ENCODE results near the gene HPSE2.
"Not testable (repeated sequence)": the region's sequence is repeated elsewhere in the genome, so short reads cannot be mapped to it uniquely, and the experiment has no call there.

The HPSE2 gene

DNA sequence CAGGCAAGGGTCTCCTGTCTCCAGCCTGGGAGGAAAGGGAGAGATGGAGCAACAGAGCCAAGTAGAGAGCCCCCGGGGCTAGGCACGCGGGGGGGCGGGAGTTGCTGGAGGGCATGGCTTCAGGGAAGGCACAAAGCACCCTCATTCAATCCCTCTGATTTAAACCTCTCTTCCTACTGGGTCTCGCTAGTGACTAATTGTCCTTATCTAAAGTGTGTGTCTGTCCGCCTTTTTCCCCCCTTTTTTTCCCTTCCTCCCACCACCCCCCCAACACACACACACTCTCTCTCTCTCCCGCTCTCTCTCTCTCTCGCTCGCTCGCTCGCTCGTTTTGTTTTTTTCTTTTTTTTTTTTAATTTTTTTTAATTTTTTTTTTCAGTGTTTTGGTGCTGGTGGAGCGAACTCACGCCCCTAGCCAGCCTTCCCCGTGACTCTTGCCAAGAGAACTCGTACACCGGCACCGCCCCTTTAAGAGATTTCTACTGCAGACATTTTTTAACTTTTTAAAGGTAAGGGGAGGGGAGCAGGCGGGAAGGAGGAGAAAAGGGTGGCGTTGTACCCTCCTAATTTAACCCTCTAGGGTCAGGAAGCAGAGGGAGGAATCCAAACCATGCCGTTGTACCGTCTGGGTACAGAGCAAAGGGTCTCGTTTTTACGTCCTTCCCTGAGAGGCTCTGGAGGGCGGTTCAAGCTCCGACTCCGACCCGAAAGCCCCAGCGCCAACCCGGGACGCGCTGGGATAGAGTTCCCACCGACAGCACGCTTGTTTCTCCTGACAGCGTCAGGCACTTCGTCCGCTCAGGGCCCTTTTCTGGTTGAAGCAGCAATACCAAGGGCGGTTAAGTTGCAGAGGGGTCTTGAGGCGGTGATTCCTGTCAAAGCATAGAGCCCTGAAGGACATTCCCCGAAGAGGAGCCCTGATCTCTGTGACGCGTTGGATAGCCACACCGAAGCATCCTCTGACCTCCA, at the start of gene HPSE2:
Gene HPSE2, minus strand, starts transcription at position 195 of the 969 bp plus-strand sequence.
- no peak for DNase-seq (ENCODE audit: low read depth)

DNA sequence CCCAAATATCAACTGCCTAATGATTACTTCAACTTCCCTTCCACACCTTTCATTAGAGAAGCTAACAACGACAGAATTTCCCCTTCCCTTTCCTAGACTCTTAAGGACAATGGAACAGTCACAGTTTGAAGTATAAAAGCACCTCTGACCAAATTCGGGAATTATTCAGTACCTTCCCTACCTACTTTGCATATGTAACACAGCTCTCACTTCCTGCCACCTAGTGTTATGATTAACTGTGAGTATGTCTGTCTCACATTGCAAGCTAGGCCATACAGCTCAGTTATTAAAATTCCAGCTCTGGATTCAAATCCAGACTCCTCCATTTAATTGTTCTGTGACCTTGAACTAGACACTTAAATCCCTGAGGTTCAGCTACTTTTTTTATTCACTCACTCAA, 44.8 kb upstream of the HPSE2 start:
- peak; percentile 21 for DNase-seq (ENCODE audit: low read depth)

DNA sequence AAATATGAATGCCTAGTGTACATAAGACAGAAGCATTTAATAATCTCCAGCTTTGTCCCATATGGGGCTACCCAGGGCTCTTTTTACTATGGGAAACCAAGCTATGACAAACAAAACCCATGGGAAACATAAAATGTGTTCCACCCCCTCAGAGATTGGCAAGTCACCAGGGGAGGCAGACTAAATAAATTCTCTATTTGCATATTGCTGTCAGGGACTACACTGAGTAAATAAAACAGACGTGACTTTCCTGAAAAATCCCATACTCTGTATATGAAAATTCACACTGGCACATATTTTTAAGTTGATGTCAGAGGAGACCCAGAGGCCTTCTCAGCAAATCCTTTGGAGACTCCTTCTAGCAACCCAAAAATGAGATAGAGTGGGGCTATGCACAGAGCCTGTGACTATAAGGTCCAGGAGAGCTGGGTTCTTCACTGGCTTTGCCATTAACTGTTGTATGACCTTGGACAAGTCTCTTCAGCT, 44.0 kb upstream of the HPSE2 start:
- peak; percentile 63 for DNase-seq (ENCODE audit: low read depth)

DNA sequence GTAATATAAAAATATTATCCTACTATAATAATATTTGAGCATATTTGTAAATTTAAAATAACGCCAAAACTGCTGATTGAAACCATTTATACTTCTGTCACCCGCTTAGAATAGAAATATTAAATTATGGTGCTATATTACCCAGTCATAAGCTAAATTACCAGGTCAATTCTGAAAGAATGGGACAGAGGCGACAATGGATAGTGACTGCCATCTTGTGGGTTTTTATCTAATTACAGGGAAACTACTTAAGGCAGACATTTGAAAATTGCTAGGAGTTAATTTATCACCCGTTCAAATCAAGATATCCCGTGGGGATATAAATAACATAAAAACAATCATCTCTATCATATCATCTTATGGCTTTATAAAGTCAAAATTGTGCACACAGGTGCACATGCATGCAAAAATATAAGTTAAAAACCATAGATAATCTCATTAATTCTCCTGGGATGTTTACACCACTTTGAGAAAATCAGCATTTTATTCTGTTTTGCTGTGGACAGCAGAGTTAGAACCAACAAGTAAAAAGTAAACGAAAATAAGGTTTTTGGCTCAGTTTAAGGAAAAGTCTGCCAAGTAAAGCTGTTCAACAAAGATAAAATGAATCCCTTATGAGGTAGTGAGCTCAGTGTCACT, 41.3 kb upstream of the HPSE2 start:
- DNase-seq (ENCODE audit: low read depth): peak; percentile 42

DNA sequence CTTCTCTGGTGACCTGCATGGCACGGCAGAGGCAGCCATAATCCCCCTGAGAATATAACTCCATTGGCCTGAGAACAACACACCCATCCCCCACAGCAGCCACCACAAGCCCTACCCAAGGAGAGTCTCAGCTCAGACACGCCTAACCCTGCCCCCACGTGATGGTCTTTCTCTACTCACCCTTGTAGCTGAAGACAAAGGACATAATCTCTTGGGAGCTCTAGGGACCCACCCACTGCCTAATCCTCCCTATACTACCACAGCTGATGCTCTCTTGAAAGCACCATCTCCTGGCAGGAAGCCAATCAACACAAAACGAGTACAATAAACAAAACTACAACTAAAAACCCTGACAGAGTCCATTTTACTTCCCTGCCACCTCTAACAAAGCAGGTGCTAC, 30.7 kb upstream of the HPSE2 start:
- no peak for DNase-seq (ENCODE audit: low read depth)

DNA sequence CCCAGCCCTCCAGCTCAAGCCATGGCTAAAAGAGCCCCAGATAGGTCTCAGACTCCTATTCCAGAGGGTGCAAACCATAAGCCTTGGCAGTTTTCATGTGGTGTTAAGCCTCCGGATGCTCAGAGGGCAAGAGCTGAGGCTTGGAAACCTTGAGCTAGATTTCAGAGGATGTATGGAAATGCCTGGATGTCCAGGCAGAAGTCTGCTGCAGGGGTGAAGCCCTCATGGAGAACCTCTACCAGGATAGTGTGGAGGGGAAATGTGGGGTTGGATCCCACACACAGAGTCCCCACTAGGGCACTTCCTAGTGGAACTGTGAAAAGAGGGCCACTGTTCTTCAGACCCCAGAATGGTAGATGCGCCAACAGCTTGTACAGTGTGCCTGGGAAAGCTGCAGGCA, 13.2 kb upstream of the HPSE2 start:
- no peak for DNase-seq (ENCODE audit: low read depth)

DNA sequence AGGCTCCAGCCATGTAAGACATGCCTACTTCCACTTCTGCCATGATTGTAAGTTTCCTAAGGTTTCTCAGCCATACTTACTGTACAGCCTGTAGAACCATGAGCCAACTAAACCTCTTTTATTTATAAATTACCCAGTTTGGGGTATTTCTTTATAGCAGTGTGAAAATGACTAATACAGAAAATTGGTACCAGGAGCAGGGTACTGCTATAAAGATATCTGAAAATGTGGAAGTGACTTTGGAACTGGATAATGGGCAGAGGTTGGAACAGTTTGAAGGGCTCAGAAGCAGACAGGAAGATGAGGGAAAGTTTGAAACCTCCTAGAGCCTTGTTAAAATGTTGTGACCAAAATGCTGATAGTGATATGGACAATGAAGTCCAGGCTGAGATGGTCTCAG, 12.2 kb upstream of the HPSE2 start:
- not testable (repeated sequence) for DNase-seq (ENCODE audit: low read depth)

DNA sequence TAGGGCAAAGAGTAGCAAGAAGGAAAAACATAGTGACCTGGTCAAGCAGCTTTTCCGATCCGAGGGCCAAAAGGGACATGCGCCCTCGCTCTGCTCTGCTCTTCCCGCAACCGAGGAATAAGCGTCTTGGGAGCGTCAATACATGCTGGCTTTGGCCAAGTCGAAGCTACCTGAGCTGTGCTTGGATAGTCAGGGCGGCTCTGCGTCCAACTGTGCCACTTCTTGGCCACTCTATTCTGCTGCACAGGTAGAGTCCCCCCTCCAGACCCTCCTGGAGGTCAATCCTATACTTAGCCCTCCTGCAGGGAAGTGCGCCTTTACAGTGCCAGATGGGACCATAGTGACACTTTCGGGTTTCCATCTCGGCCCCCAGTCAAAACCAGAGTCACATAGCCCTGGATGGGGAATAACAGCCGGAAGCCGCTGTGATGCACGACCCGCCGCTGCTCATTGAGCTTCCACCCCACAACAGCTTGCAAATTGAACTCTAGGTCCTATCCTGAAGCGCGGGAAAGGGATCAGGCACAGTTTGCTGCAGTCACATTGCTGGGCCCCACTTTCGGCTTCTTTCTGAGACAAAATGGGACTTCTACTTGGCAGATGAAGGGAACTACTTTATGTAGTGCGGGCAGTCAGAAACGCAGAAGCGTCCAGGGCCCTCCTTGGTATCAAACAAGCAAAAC, 1.1 kb upstream of the HPSE2 start:
- DNase-seq (ENCODE audit: low read depth): no peak

DNA sequence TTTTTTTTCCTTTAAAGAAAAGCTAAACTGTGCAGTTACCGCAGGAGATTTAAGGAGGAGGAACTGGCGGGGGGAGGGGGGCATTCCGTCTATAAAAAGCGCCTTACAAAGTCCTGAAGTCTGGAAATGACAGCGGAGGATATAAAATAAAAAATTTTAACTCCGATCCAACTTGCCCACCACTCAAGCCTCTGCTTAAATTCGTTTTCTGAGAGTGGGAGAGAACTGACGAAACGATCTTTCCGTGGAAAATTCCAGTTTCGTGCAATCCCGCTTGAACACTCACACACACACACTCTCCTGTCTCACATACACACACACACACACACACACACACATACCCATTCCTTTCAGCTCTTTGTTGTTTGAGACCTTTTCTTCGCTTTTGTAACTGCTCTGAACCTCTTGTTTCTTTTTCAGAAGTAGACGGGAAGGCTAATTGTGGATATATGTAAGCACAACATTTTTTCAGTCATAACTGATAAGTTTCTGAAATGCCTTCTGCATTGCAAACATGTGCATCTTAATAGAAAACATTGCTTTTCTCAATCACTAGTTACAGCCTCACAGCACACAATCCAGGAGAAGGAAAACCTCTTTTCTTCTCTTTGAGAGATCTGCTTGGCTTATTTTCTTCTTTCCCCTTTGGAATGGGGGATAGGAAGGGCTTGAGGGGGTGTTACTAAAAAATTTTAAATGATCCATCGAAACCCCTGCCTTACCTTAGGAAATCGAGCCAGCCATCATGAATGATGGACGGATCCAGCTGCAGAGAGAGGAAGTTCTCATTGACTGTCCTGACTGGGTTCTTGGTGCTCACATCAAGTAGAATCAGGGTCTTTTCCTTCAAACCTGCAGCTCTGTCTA, 628 bp downstream of the HPSE2 start:
- DNase-seq (ENCODE audit: low read depth): no peak

DNA sequence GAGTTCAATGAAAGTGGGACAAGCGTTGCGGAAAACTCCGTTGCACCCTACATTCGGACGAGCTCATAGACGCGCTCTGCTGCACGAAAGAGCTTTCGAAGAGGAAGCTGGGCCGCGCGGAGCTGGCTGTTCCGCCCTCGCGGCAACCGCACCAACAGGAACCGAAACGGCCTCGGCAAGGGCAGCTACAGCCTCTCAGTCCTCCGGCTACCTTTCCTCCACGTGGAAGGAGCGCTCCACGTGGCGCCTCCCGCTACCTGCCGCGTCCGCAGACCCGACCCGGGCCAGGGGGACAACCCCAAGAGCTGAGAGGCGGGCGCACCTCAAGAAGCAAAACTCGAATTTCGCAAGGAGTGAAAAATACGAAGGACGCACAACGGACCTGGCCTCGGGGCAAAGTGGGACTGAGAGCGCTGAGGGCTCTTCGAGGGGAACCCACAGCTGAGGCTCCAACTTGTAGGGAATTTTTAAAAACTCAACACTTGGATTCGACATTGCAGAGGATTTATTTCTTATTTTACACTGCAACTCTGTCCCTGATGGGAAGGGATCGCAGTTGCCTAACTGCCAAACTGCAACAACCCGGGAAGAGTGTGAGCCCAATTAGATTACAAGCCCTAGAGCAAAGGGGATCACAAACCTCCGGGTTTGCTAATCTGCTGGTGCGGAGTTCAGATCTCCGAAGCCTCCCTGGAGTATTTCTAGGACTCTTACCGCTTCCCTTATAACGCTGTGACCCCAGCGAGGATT, 1.4 kb downstream of the HPSE2 start:
- peak; percentile 56 for DNase-seq (ENCODE audit: low read depth)

DNA sequence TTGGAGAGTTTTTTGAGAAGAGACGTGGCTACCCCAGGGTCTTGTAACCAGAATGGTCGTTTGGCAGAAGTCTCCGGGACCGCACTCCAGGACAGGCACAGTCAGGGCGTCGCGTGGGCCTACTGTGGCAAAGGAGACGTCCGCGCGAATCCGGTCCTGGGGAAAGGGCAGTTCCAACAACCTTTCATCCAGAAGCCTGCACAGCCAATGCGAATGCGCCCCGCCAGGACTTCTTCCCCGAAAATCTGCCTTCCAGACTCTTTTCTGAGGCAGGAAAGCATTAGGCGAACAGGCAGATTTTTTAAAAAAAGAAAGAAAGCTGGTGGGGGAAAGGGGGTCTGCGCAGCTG, 2.0 kb downstream of the HPSE2 start:
- DNase-seq (ENCODE audit: low read depth): no peak

DNA sequence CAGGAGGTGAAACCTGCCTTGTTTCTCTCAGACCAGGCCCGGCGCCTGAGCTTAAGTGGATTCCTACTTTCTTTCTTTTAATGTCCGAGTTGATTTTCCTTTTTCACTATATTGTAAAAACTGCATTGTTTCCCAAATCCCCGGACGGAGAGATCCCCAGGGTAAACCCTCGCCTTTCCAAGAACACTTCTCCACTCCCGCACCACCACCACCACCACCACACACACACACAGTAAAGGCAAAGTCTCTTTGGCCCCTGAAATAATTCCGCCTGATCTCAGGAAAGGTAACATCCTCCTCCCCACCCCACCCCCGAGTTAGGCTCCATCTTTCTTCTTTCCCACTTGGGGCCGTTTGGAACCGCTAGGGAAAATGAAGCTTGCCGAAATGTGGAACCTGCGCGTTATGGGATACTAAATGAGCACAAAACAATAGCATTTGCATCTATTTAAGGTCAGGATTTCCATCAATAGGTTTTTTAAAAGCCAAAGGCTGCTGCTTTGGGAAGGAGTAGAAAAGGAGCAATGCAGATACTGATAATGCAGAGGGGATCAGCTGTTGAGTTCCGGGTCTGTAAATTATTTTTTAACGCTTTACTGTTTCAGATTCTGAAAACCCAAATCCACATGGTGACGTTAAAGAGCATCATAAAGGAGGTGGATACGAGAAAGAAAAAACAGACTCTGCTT, 2.5 kb downstream of the HPSE2 start:
- no peak for DNase-seq (ENCODE audit: low read depth)

DNA sequence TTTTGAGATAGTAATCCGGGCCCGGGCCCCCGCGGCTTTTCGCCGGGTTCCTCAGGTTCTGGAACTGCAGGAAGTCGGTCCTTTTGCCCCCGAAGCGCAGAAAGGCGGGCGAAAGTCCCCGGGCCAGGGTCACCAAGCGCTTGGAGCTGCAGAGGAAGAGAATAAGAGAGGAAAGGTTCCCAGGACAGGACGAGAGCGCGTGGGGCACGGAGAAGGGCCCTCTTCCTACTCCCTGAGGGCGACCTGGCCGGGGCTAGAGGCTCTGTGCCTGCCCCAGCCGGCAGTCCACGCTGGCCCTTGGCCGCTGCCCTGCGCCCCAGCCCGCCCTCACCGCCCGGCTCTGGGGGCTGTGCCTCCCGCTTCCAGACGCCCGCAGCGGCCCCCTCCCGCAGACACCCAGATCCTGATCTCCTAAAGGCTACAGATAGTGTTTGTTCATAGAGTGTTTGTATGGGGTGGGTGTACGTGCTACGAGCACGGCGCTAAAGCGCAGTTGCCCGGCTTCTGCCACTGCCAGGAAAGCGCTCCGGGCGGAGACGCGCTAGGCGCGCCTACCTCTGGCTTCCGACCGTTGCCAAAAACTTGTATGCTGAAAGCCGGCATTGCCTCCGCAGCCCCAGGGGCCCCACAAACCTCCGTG, 3.2 kb downstream of the HPSE2 start:
- DNase-seq (ENCODE audit: low read depth): no peak

DNA sequence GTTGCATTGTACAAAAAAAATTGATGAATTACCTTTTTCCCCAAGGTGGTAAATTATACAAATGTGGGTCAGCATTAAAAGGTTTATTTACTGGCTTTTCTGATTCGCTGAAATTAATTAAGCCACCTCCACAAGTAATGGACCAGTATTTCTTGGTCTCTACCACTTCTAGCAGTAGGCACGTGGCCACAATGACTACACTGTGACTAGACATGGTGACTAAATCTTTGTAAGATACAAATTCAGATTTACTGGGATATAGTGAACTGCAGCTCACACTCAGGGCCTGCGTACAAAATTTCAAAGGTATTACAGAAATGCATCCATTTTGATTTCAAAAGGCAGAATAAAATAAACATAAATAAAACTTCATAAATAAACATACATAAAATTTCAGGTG, 10.9 kb downstream of the HPSE2 start:
- DNase-seq (ENCODE audit: low read depth): peak; percentile 34

DNA sequence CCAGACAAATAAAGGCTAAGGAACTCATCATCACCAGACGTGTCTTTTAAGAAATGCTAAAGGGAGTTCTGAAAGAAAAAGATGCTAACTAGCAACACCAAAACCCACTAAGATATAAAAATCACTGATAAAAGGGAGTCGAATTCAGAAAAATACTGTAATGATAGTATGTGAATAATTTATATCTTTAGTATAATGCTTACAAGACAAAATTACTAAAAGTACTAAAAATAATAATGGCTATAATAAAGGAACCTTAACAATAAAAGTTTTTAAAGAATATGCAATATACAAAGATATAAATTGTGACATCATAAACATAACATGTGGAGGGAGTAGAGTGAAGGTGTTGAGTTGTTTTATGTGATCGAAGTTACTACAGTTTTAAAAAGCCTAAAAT, 28.3 kb downstream of the HPSE2 start:
- no peak for DNase-seq (ENCODE audit: low read depth)

DNA sequence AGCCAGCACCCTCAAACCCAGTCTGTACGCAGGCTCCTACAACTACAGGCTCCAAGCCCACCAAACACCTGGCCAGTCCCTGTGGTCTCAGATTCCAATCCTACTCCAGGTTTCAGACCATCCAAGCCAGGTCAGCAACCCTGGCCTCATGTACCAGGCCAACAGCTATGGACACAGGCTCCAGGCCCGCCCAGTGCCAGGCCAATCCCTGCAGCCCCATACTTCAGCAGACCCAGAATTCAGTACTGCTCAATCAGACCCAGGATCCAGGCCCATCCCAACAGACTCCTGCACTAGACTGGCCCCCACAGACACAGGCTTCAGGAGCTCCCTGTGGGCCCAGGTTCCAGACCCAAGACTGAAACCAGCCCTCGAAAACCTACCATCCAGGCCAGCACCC, 32.3 kb downstream of the HPSE2 start:
- no peak for DNase-seq (ENCODE audit: low read depth)

DNA sequence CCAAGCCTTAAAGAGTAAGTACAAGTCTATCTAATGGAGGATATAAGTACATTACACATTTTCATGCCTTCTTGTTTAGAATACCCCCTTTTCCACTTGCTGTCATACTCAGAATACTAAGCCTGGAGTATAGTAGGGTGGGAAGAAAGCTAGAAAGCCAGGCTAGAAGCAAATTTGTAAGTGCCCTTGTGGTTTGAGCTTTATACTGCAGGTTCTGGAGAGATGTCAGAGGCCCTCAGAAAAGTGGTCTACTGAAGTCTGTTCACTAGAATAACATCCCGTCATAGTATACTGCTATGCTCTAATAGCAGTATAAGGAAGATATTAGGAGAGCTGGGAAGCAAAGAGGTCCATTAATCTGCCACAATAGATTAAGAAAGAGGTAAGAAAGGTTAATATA, 62.7 kb downstream of the HPSE2 start:
- no peak for DNase-seq (ENCODE audit: low read depth)

DNA sequence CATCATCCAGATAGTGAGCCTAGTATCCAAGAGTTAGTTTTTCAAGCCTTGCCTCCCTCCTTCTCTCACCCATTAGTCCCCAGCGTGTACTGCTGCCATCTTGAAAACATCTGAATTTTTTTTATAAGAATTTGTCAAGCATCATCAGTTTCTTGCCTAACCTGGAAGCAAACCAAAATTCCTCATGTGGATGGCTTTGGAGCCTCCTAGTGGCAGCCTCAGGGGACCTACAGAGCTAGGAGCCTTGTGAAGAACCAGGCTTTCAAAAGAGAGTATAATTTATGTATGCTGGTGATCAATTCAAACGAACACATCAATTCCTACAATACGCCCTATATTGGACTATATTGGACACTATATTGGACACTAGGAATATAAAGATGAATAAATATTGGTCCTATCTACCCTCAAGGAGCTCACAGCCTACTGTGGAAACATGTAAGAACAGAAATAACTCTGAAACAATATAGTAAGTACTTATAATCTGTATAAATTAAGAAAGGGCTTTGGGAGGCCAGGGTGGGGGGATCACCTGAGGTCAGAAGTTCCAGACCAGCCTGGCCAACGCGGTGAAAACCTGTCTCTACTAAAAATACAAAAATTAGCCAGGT, 63.4 kb downstream of the HPSE2 start:
- DNase-seq (ENCODE audit: low read depth): peak; percentile 64

DNA sequence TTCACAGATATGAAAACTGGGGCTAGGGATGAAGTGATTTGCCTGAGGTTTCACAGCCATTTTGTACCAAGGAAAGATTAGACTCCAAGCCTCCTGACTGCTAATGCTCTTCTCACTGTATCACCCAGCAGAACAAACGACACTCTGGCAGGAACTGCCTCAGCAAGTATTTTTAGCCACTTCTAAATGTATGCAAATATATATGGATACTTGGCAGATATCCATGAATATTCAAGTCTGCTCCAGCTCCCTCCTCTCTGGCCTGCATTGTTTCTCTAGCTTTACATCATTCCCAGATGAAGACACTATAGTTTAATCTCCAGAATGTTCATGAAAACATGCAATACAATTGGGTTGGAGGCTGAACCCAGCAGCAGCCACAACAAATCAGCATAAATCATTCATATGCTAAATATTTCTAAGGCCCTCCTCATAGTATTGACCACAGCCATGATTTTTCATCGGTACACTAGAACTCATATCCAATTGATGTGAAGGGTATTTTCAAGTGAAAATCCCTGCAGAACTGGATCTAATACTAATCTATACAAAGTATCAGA, 65.5 kb downstream of the HPSE2 start:
- DNase-seq (ENCODE audit: low read depth): no peak

All from ELR (cell line).